Duodenal mucosa (tissue), 2 donors: ENCODE results near the gene SOCS6.

Source experiments
- H3K27ac ChIP-seq: one replicate; pipeline ENCODE4 v1.7.0; 2013; ENCODE audit warnings: low read depth, low read length
- H3K27me3 ChIP-seq, 2 donors: one replicate each; pipeline ENCODE4 v1.7.0; 2013; ENCODE audit warnings: low read length in 2 of 2, control low read depth in 1 of 2; ENCODE audit not compliant: insufficient read depth in 2 of 2, control insufficient read depth in 1 of 2
- H3K36me3 ChIP-seq, 2 donors: one replicate each; pipeline ENCODE4 v1.7.0; 2013; ENCODE audit warnings: low read length in 2 of 2, control low read depth in 1 of 2; ENCODE audit not compliant: insufficient read depth in 2 of 2, control insufficient read depth in 1 of 2
- H3K4me1 ChIP-seq, 2 donors: one replicate each; pipeline ENCODE4 v1.7.0; 2013; ENCODE audit warnings: low read length in 2 of 2, control low read depth in 1 of 2; ENCODE audit not compliant: insufficient read depth in 2 of 2, control insufficient read depth in 1 of 2
- H3K4me3 ChIP-seq, 2 donors: one replicate each; pipeline ENCODE4 v1.7.0; 2013; ENCODE audit warnings: low read length in 2 of 2, low read depth in 1 of 2
- H3K9ac ChIP-seq, 2 donors: one replicate each; pipeline ENCODE4 v1.7.0; 2013; ENCODE audit warnings: low read length in 2 of 2, low read depth in 1 of 2
- H3K9me3 ChIP-seq, 2 donors: one replicate each; pipeline ENCODE4 v1.7.0; 2013; ENCODE audit warnings: low read length in 2 of 2, control low read depth in 1 of 2; ENCODE audit not compliant: control insufficient read depth in 1 of 2

Gene SOCS6

GRCh38 chr18:70296781-70297180 is 7.9 kb downstream of the SOCS6 start:
- no peaks in the 10 kb centered on the region for H3K27me3 ChIP-seq
- H3K9ac ChIP-seq = no peak overlapping the region
- no peak overlapping the region for H3K27ac ChIP-seq
- no peaks in the 10 kb centered on the region for H3K9me3 ChIP-seq
- no peaks in the 10 kb centered on the region for H3K36me3 ChIP-seq
- H3K4me1 ChIP-seq = peaks cover 23 to 28% of the 10 kb centered on the region in 2 donors
- no peak overlapping the region for H3K4me3 ChIP-seq

DNA sequence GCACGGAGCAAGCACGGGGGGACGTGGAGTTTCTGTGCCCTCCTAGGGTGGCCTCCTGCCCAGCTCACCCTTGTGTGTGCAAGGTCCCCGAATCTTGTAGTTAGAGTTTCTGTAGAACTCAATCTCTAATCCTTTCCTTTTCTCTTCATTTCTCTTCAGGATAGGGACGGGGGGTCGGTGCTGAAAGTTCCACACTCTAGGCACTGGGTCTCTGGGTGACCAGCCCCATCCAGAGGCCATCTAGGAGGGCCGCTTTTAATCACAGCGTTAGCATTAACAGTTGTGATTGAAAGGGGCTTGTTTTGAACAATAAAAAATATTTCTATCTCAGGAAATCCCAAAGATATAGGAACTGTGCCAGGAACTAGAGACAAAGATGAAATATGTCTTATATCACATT is 10.5 kb downstream of the SOCS6 start:
- Histone ChIP-seq H3K36me3 (no peaks in the 10 kb centered on the region), H3K9ac (no peak overlapping the region), H3K4me3 (no peak overlapping the region), H3K27ac (no peak overlapping the region), H3K9me3 (no peaks in the 10 kb centered on the region), H3K4me1 (peaks cover 10 to 15% of the 10 kb centered on the region in 2 donors), H3K27me3 (no peaks in the 10 kb centered on the region)

DNA sequence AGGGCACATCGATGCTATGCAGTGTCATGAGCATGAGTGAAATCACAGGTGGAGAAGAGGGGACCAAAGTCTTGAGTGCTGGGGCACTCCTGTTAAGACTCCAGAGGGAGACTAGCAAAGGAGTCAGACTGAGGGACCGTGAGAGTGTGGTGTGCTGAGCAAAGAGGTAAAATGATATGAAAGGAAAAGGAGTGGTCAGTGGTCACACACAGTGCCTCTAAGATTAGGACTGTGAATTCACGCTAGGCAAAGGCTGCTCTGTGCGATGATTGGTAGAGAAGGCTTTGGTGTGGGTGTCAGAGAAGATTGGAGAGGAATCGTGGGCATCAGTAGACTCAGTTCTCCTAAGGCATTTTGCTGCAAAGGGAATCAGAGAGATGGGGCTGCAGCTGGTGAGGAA is 12.8 kb downstream of the SOCS6 start:
- H3K27ac ChIP-seq = no peak overlapping the region
- H3K4me3 ChIP-seq = no peak overlapping the region
- peaks cover 3 to 9% of the 10 kb centered on the region in 2 donors for H3K4me1 ChIP-seq

GRCh38 chr18:70308555-70309294 is 19.9 kb downstream of the SOCS6 start:
- H3K4me3 ChIP-seq = no peak overlapping the region
- H3K9me3 ChIP-seq = no peaks in the 10 kb centered on the region
- H3K27me3 ChIP-seq = no peaks in the 10 kb centered on the region
- H3K4me1 ChIP-seq = peaks cover 0 to 18% of the 10 kb centered on the region in 2 donors
- H3K27ac ChIP-seq = no peak overlapping the region
- H3K9ac ChIP-seq = no peak overlapping the region
- no peaks in the 10 kb centered on the region for H3K36me3 ChIP-seq

More for the DNA sequence above, 12.8 kb downstream of the SOCS6 start:
- Histone ChIP-seq H3K9me3 (no peaks in the 10 kb centered on the region), H3K27me3 (no peaks in the 10 kb centered on the region), H3K36me3 (no peaks in the 10 kb centered on the region), H3K9ac (no peak overlapping the region)

GRCh38 chr18:70310560-70311320 is 21.9 kb downstream of the SOCS6 start:
- no peaks in the 10 kb centered on the region for H3K9me3 ChIP-seq
- H3K4me1 ChIP-seq = peaks cover 0 to 18% of the 10 kb centered on the region in 2 donors
- H3K27me3 ChIP-seq = no peaks in the 10 kb centered on the region
- H3K9ac ChIP-seq = no peak overlapping the region
- no peak overlapping the region for H3K27ac ChIP-seq
- H3K4me3 ChIP-seq = no peak overlapping the region
- H3K36me3 ChIP-seq = no peaks in the 10 kb centered on the region

GRCh38 chr18:70311726-70312125 is 22.9 kb downstream of the SOCS6 start:
- no peak overlapping the region for H3K4me3 ChIP-seq
- H3K27ac ChIP-seq = no peak overlapping the region
- H3K9ac ChIP-seq = no peak overlapping the region
- H3K4me1 ChIP-seq = peaks cover 0 to 18% of the 10 kb centered on the region in 2 donors
- H3K27me3 ChIP-seq = no peaks in the 10 kb centered on the region
- no peaks in the 10 kb centered on the region for H3K36me3 ChIP-seq
- no peaks in the 10 kb centered on the region for H3K9me3 ChIP-seq

GRCh38 chr18:70313640-70314039 is 24.8 kb downstream of the SOCS6 start:
- no peaks in the 10 kb centered on the region for H3K36me3 ChIP-seq
- peaks cover 0 to 16% of the 10 kb centered on the region in 2 donors for H3K4me1 ChIP-seq
- H3K27me3 ChIP-seq = no peaks in the 10 kb centered on the region
- H3K27ac ChIP-seq = no peak overlapping the region
- H3K9ac ChIP-seq = no peak overlapping the region
- H3K9me3 ChIP-seq = no peaks in the 10 kb centered on the region
- no peak overlapping the region for H3K4me3 ChIP-seq

GRCh38 chr18:70314151-70314782 is 25.4 kb downstream of the SOCS6 start:
- Histone ChIP-seq H3K4me3 (no peak overlapping the region), H3K27ac (no peak overlapping the region), H3K36me3 (no peaks in the 10 kb centered on the region), H3K9me3 (no peaks in the 10 kb centered on the region), H3K27me3 (no peaks in the 10 kb centered on the region), H3K4me1 (peaks cover 0 to 12% of the 10 kb centered on the region in 2 donors), H3K9ac (no peak overlapping the region)

- Histone ChIP-seq H3K36me3 (no peaks in the 10 kb centered on the region), H3K27me3 (no peaks in the 10 kb centered on the region), H3K4me1 (peaks cover 3 to 13% of the 10 kb centered on the region in 2 donors), H3K9ac (no peak overlapping the region), H3K27ac (no peak overlapping the region), H3K4me3 (no peak overlapping the region), H3K9me3 (no peaks in the 10 kb centered on the region)
These were observed 30.3 kb downstream of the SOCS6 start for GRCh38 chr18:70319187-70319586.

- Histone ChIP-seq H3K27ac (no peak overlapping the region), H3K27me3 (no peaks in the 10 kb centered on the region), H3K9me3 (no peaks in the 10 kb centered on the region), H3K9ac (no peak overlapping the region), H3K36me3 (peaks cover 14 to 19% of the 10 kb centered on the region in 2 donors), H3K4me3 (no peak overlapping the region), H3K4me1 (peaks cover 3 to 13% of the 10 kb centered on the region in 2 donors)
These were observed 32.8 kb downstream of the SOCS6 start for GRCh38 chr18:70321616-70322015.
